HG03442 (cell line): ENCODE measurements around the gene GPLD1.

Source experiments
- ATAC-seq: cut with Tn5 transposase; IDR thresholded peaks from one replicate; pipeline ENCODE4 v1.9.1; 2021; ENCODE audit warnings: mild to moderate bottlenecking, moderate library complexity; ENCODE audit not compliant: unreplicated experiment

Gene GPLD1

DNA sequence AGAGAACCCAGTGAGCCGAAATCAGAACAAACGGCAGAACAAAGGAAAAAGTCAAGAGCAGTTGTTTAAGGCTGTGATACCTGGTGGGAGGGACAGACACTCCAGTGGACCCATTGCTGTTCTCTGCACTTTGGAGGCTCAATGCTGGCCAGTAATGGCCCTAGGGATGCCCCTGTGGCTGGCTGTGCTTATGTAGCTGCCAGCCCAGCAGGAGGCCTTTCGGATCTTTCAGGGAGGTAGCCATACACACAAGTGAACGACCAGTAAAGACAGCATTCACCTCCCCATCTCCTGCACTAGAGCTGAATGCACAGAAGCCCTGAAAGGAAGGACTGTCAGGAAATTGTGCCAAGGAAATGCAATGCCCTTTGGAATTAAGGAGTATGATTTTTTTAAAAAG is 34.3 kb downstream of the GPLD1 start:
- ATAC-seq, result no peak

DNA sequence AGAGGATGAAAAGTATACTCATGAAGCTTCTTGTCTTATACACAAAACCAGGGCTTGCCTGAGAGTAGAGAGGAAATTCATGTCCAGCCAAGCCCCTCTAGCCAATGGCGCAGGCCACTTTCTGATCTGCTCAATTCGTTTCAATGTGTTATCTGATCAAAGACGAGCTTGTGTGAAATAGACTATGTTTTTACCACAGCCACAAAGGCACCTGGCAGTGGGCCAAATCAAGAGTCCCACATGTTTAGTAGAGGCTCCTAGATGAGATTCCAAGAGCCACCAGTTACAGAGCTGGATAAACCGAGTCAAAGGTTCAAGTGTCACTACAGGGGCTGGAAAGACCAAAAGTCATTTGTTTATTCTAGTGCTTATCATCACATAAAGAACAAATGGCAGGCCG is 34.9 kb downstream of the GPLD1 start:
- no peak for ATAC-seq

DNA sequence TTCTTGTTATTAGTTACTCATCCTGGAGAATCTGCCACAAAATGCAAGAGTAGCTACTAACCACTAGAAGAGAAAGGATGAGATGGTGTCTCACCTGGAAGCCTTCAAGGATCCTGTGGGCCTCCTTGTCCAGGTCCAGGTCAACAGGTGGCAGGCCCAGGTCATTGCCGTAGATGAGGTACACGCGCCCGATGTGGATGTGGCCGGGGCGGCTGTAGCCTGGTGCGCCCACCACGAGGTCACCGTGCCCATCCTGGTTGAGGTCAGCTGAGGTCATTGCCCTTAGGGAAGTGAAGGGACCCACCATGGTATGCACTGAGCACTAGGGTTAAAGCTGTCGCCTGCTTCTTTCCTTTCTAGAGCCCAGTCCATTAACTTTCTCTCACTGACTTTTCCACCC is 35.5 kb downstream of the GPLD1 start:
- no peak for ATAC-seq

DNA sequence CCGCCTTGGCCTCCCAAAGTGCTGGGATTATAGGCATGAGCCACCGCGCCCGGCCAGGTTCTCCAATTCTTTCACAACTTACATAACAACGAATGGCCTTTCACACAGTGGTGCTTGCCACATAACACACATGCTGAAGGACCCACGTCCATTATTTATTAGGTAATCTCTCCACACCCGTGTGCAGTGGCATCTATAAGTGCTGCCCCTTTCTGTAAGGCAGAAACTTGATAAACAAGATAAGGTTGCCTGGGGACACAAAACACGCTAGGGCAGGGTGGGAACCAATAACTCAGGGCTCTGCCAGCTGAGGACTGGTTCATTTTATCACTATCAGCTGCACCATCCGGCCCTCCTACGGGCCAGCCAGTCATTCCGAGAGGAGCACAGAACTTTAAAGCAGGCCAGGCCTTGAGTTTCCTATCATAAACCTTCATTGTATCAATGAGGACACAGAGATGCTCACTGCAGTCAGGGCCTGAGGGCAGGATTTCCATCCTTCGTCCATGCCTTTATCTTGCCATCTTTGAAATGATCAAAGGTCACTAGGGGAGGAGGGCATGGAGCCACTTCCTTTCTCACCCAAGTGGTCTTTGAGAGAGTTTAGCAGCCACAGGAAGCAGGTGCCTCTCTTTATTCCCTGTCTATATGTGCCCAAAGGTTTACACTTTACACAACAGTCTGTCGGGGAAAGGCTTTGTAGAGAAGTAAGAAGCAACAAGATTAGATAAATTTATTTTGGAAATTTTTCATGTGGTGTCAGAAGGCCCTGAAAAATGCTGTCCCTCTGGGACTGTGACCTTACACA is 37.6 kb downstream of the GPLD1 start:
- ATAC-seq, result no peak

DNA sequence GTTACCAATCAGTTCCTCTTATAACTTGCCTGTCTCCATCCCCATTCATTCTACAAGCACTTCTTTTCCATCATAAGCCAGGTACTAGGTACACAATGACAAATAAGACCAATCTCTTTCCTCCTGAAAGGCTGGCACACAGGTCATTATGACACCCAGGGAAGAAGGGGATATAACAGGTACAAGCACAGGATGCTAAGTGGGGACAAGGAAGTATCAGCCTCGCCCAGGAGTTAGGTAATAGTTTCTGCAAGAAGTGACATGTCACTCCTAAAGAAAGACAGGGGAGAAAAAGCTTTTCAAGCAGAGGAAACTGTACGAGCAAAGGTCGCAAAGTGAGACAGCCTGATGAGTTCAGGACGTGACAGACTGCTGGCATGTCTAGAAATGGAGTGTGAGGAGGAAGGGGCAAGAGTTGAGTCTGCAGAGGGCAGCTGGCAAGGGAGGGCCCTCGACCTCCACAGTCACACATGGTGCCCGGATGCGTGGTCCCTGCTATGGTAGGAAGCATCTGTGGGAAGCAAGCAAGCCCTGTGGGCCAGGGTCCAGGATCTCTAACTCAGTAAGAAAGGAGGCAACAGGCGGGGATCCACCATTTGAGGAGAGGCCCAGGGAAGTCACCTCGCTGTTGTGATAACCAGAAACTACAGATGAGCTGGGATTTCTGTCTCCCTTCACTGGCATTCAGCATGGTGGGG is 40.4 kb downstream of the GPLD1 start:
- ATAC-seq, result no peak

DNA sequence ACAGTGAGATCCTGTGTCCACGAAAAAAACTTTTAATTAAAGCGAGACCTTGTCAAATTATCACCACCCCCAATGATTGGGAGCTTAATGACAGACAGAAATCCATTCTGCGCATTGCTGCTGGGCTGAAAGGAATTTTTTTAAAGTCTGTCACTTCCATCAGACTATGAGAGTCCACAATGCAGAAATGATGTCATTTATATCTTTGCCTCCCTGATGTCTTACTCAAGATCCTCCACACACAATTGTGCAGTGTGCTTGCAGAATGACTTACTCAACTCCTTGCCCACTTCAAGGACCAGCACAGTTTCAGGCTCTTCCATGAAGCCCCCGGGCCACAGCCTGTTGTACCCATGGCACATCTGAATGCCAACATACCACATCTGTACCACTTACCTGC is 41.0 kb downstream of the GPLD1 start:
- ATAC-seq, result no peak

DNA sequence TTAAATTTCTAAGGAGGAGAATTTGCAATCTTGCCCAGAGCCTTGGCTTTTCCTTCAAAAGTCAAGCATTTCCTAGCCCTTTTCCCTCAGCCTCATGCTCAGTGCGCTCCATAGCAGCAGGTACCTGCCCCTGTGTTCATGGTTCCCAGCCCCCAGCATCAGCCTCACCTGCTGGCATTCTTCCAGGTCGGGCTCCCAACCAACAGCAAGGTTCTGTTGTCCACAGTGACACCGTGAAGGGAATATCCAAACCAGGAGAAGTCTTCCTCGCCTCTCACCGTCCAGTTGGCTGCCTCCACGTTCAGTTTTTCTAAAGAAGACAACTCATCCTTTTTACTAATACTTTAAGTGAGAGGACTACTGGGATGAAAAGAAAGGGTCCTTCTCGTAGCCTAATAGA is 42.7 kb downstream of the GPLD1 start:
- ATAC-seq, result no peak

DNA sequence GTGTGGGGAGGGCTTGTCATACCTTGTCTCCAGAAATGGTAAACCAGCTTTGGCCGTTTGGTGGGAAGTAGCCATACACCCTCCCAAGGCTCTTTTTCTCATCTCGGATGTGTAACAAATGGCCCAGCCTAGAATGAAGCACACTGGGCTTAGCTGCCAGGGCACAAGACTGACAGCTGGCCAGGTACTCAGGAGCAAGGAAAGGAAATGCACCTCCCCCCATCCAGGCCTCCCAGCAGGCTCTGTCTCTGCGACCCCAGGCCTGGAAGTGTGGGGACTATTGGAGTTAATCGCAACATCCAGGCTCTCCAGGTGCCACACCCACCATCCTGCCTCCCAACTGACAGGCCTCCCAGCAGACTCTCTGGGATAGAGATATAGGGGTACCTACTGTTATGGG is 43.7 kb downstream of the GPLD1 start:
- no peak for ATAC-seq

DNA sequence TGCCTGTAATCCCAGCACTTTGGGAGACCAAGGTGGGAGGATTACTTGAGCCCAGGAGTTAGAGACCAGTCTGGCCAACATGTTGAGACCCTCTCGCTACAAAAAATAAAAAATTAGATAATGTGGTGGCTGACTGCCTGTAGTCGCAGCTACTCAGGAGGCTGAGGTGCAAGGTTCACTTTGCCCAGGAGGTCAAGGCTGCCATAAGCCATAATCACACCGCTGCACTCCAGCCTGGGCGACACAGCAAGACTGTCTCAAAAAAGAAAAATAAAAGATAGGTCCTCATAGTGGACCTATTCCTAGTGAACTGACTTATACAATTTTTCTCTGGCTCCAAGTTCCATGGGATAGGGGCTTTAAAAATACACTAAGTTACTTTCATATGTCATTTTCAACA is 44.8 kb downstream of the GPLD1 start:
- ATAC-seq, result no peak

DNA sequence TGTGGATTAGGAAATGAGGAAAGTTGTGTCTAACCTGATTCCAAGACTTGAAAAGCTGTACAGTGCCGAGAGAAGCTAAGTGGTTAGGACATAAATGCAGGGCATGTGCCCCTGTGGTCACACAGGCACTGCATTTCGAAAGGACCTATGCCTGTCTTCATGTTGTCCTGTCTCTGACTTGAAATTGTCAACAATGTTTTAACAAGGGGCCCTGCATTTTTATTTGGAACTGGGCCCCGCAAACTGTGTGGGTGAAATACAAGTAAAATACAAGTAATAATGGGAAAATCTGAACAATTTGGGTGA is 47.8 kb downstream of the GPLD1 start:
- no peak for ATAC-seq

DNA sequence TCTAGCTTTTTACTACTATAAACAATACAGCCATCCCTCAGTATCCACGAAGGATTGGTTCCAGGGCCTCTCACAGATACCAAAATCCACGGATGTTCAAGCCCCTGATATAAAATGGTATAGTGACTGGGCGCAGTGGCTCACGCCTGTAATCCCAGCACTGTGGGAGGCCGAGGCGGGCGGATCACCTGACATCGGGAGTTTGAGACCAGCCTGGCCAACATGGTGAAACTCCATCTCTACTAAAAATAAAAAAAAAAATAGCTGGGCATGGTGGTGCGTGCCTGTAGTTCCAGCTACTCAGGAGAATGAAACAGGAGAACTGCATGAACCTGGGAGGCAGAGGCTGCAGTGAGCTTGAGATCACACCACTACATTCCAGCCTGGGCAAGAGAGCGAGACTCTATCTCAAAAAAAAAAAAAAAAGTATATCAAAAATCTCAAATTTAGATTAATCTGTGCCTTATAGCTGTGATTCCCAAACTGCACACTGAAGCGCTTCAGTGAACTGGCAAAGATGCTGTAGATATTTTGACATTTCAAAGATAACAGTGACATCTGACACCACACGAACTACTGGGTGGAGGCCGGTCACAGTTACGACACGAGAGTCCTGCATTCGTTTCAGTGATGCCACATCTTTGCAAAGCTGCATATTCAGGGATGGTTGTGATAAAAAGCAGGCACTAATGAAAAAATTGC is 48.3 kb downstream of the GPLD1 start:
- no peak for ATAC-seq

DNA sequence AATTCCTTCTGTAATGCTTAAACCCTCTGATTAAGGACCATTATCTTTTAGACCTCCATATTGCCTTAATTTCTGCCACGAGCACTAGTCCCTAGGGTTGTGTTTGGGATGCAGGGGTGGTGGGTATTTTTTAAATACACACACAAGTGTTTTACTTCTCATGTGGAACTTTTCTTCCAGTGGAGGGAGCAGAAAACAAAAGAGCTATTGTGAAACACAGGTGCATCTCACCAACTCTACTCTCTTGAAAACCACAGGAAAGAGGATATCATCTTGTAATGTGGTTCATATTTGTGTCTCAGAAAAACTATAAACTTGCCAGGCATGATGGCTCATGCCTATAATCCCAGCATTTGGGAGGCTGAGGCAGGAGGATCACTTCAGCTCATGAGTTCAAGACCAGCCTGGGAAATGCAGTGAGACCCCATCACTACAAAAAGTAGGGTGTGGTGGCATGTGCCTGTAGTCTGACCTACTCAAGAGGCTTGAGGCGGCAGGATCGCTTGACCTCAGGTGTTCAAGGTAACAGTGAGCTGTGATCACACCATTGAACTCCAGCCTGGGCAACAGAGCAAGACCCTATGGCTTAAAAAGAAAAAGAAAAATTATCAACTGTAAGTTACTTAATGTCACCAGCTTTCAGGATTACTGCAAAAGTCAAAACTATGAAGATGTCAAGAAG is 49.4 kb downstream of the GPLD1 start:
- no peak for ATAC-seq

DNA sequence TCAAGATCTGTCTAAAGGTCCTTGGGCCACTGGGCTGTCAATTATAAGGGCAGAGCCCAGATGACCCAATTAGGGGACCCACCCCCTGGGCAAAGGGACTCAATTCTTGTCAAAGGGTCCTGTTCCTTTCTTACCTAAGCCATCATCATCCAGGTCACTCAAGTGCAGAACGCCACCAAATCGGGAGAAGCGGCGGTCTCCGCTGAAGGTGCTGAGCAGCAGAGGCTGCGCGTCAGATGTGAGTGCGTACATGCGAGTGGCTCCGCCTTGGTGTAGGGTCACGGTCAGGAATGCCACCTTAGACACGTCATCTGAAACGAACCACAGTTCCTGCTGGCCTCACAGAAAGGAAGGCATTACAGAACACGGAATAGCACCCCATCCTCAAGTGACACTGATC is 52.4 kb downstream of the GPLD1 start:
- ATAC-seq, result no peak

DNA sequence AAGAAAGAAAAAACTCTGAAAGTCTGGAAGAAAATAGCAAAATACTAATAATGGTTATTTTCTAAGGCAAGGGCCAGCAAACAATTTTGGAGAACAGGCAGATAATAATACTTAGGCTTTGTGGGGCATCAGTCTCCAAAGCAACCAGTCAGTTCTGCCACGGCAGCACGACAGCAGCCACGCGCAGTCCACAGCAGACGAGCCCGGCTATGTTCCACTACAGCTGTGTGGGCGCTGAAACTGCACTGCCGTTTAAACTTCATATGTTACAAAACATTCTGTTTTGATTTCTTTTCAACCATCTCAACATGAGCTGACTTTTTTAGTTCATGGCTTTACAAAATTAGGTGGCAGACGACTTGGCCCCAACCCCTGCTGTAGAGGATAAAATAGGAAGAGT is 56.8 kb downstream of the GPLD1 start:
- ATAC-seq, result no peak

DNA sequence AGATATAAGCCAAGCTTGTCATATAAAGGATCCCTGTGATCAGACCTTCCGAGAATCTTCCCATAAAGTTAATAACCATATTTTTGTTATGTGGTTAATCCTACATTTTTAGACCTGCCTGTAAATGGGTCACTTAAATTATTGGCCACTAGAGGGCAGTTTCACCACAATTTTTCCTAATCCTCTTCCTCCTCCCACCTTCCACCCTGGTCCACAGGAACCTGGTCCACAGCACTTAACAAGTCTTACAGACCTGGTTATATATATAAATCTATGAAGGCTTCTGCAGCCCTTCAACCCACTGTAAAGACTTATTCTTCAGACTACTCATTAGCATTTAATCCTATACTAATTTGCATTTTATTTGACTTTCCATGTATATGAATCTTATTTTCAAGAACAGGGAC is 58.3 kb downstream of the GPLD1 start:
- no peak for ATAC-seq

DNA sequence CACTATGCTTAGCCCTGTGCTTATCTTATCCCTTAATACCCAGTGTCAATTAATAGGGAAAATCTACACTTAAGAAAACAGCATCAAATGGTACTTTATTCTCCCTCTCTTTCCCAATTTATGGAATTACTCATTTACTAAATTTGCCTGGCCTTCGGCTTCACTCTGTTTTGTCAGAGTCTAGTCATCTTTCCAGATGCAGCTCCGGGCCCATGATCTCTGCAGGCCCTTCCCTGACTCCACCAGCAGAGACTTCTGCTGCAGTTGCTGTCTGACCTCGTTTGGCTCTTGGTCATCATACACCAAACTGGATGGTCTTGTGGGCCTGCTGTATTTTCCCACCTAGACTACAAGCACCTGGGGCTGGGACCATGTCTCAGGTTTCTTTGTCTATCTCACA is 59.3 kb downstream of the GPLD1 start:
- ATAC-seq, result no peak

DNA sequence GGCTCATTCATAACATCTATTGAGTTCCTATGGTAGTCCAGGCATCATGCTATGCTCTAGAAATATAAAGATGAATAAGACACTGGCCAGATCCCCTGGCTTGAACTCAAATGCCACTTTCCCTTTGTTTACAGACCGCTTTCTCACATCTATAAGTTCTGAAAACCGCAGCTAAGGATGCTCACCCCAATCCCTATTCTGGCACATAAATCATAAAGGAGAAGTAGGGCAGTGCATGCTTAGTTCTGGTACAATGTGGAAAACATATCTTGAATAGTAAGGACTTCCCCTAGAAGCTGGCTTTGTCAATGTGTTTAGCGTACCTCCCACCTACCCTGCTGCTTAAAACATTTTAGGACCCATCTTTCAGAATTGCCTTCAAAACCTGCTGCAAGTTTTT is 60.2 kb downstream of the GPLD1 start:
- no peak for ATAC-seq

DNA sequence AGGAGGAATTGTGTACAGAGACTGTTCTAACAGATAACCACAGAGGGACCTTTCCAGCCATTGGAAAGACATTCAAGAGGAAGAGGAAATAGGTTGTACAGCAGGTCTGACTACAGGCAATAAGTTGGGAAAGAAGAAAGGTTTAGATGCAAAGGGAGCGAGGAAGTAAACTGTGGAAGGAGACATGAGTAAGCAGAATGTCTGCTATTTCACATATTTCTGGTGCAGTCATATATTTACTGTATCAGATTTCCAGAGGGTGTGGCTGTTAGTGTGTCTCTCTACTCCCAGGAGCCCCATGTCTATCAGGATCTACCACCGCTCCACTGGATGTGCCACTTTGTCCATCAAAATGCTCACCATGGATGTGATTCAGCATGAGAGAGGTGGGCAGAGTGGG is 60.8 kb downstream of the GPLD1 start:
- no peak for ATAC-seq

DNA sequence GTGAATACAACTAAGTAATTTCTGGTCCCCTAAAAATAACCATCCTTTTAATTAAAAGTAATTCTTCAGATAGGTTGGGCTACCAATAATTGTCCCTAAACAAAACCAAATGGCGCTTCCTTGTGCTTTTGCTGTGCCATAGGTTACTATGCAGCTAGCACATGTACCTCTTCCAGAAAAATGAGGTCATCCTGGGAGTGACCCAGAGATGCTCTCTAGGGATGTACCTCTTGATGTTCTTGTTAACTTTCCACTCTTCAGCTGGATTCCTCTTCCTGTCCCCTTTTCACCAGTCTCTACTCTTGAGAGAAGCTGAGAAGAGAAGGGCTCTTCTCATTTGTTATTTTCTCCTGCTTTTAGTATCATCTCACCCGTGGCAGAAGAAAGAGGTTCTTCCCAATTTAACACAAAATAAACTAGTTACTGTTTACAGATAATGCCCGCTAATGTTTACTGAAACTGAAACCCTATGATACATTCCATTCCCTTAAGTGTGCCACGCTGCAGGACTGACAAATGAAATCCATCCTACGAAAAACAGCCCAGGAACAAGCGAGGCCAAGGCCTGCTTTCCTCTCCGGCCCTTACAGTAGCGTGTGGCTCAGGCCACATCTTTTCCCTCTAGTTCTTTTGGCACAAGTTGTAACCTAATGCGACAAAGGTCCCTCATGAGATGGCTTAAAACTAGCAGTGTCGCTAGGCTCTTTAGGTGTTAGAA is 62.5 kb downstream of the GPLD1 start:
- ATAC-seq, result no peak

DNA sequence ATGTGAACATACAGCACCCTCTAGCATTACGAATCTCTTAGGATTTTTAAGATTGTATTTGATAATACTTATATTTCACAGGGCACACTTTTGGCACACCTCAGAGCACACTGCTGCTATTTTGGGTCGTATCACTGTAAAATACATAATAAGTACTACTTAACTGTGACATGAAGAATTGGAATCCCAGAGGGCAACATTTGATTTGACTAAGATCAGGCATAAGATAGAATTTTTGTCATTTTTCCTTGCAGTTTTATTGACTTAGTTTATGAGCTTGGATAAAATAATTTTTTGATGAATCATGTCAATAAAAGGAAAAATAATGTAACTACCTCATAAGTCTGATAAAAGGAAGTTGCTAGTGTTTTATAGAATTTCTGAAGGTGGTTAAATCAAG is 64.3 kb downstream of the GPLD1 start:
- ATAC-seq, result no peak

DNA sequence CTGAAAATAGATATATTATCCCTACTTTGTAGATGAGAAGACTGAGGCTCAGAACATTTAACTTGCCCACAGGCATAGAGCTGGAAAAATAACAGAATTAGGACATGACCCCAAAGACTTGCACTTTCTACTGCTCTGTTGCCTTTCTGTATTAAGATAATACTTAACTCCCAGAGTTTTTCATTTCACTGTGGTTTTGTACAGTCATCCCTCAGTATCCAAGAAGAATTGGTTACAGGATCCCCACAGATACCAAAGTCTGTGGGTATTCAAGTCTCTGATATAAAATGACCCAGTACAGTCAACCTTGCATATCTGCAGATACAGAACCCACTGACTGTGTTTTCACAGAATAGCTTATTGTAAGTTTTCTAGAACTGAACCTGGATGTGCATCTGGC is 69.9 kb downstream of the GPLD1 start:
- ATAC-seq, result no peak
